IMR-90 (cell line): Measurements from ENCODE around the gene SRPK2. TPM values are rescaled to one million over a fixed set of nuclear protein-coding genes. Genes with fewer than 3 reads are reported as not detected.

Experiments used
- ATAC-seq: fragments of 200-7000 bp; cut with Tn5 transposase; 2 replicates; pipeline ENCODE4 v1.9.1; 2020; ENCODE audit warnings: low read depth, mild to moderate bottlenecking, moderate library complexity
- BruUV-seq: library from RNA; stranded (reverse); fragments of 400-500 nt; replicated peaks from 2 replicates; lab custom pipeline; 2021; lab: Mats Ljungman, UMichigan
- CTCF ChIA-PET: fragments of 300-600 bp; formaldehyde crosslinking; extraction: SDS; loops from one replicate; lab custom pipeline; 2021; ENCODE audit warnings: antibody characterized with exemption; lab: Yijun Ruan, JAX
- POLR2A ChIA-PET: fragments of 300-600 bp; sonication (Branson Sonifier 250); formaldehyde crosslinking; loops from one replicate; lab custom pipeline; 2022; ENCODE audit warnings: antibody characterized with exemption; ENCODE audit not compliant: unreplicated experiment; lab: Charles Lee
- DNase-seq: peaks from one replicate; pipeline ENCODE4 v3.0.0; 2013
- H2AFZ ChIP-seq: replicated peaks from 2 replicates; pipeline ENCODE3; 2013; ENCODE audit warnings: low read length, mild to moderate bottlenecking; ENCODE audit not compliant: poor library complexity
- H2AK5ac ChIP-seq: 2 replicates; pipeline ENCODE4 v1.6.1; 2013; ENCODE audit warnings: low read depth, low read length, inconsistent platforms
- H2AK9ac ChIP-seq: replicated peaks from 2 replicates; pipeline ENCODE3; 2013; ENCODE audit warnings: mild to moderate bottlenecking, low read depth, low read length, moderate library complexity; ENCODE audit not compliant: poor library complexity
- H2BK120ac ChIP-seq: 2 replicates; pipeline ENCODE4 v1.6.1; 2013; ENCODE audit warnings: low read depth, low read length, inconsistent platforms
- H2BK15ac ChIP-seq: 3 replicates; pipeline ENCODE4 v1.6.1; 2013; ENCODE audit warnings: low read depth, low read length, inconsistent platforms
- H2BK20ac ChIP-seq: 2 replicates; pipeline ENCODE4 v1.6.1; 2013; ENCODE audit warnings: low read depth, mild to moderate bottlenecking, inconsistent platforms, low read length, moderate library complexity
- H2BK5ac ChIP-seq: 2 replicates; pipeline ENCODE4 v1.6.1; 2013; ENCODE audit warnings: mild to moderate bottlenecking, low read depth, low read length, inconsistent platforms; ENCODE audit not compliant: poor library complexity, severe bottlenecking
- H3K14ac ChIP-seq: replicated peaks from 2 replicates; pipeline ENCODE4 v1.6.1; 2013; ENCODE audit warnings: low read depth, low read length, inconsistent platforms
- H3K18ac ChIP-seq: 2 replicates; pipeline ENCODE4 v1.6.1; 2013; ENCODE audit warnings: low read depth, low read length, control low read depth
- H3K23ac ChIP-seq: 2 replicates; pipeline ENCODE4 v1.6.1; 2013; ENCODE audit warnings: low read depth, low read length, inconsistent platforms
- H3K27ac ChIP-seq: 2 replicates; pipeline ENCODE4 v1.5.1; 2013; ENCODE audit warnings: mild to moderate bottlenecking, control low read depth, low read length; ENCODE audit not compliant: insufficient read depth
- H3K27me3 ChIP-seq: 2 replicates; pipeline ENCODE4 v1.6.1; 2013; ENCODE audit warnings: low read length; ENCODE audit not compliant: control insufficient read depth, insufficient read depth
- H3K36me3 ChIP-seq: 2 replicates; pipeline ENCODE4 v1.6.1; 2013; ENCODE audit warnings: low read length, mixed read lengths; ENCODE audit not compliant: control insufficient read depth, insufficient read depth
- H3K4ac ChIP-seq: 2 replicates; pipeline ENCODE4 v1.6.1; 2013; ENCODE audit warnings: low read depth, low read length, inconsistent platforms
- H3K4me1 ChIP-seq: 2 replicates; pipeline ENCODE4 v1.6.1; 2013; ENCODE audit warnings: low read length, mixed read lengths; ENCODE audit not compliant: control insufficient read depth, insufficient read depth
- H3K4me2 ChIP-seq: 2 replicates; pipeline ENCODE4 v1.6.1; 2013; ENCODE audit warnings: low read depth, mild to moderate bottlenecking, control low read depth, low read length, moderate library complexity
- H3K4me3 ChIP-seq: 2 replicates; pipeline ENCODE4 v1.5.1; 2013; ENCODE audit warnings: low read depth, mild to moderate bottlenecking, control low read depth, low read length, moderate library complexity; ENCODE audit not compliant: insufficient read depth
- H3K56ac ChIP-seq: 2 replicates; pipeline ENCODE4 v1.6.1; 2013; ENCODE audit warnings: low read length, inconsistent platforms; ENCODE audit not compliant: insufficient read depth; ENCODE audit errors: extremely low read depth
- H3K79me1 ChIP-seq, 2 experiments: 2 replicates each; pipeline ENCODE4 v1.6.1; 2013; ENCODE audit warnings: low read length in 2 of 2, inconsistent platforms in 1 of 2, low read depth in 1 of 2
- H3K9ac ChIP-seq: 2 replicates; pipeline ENCODE4 v1.6.1; 2013; ENCODE audit warnings: low read depth, low read length, control low read depth
- H3K9me1 ChIP-seq: 2 replicates; pipeline ENCODE4 v1.6.1; 2013; ENCODE audit warnings: low read length, inconsistent platforms; ENCODE audit not compliant: insufficient read depth
- H3K9me3 ChIP-seq: 2 replicates; pipeline ENCODE4 v1.6.1; 2013; ENCODE audit warnings: low read length; ENCODE audit not compliant: control insufficient read depth, insufficient read depth
- H4K20me1 ChIP-seq: 2 replicates; pipeline ENCODE4 v1.6.1; 2013; ENCODE audit warnings: low read length, inconsistent platforms; ENCODE audit not compliant: insufficient read depth
- H4K5ac ChIP-seq: 2 replicates; pipeline ENCODE4 v1.6.1; 2013; ENCODE audit warnings: mild to moderate bottlenecking, low read depth, low read length, control low read depth
- H4K8ac ChIP-seq, 2 experiments: 2 replicates each; pipeline ENCODE4 v1.6.1; 2013; ENCODE audit warnings: low read depth in 2 of 2, low read length in 2 of 2, control low read depth in 1 of 2, inconsistent platforms in 1 of 2
- H4K91ac ChIP-seq: 2 replicates; pipeline ENCODE4 v1.6.1; 2013; ENCODE audit warnings: low read depth, low read length, inconsistent platforms; ENCODE audit not compliant: insufficient read depth
- BHLHE40 ChIP-seq: fragments of 150-350 bp; IDR thresholded peaks from 2 replicates; pipeline ENCODE4 v1.6.1; 2016; ENCODE audit warnings: mild to moderate bottlenecking, low read depth, low read length
- CEBPB ChIP-seq: IDR thresholded peaks from 2 replicates; pipeline ENCODE4 v1.6.1; 2012; ENCODE audit warnings: low read depth, low read length, improper control_type of control experiment
- MAFK ChIP-seq: IDR thresholded peaks from 2 replicates; pipeline ENCODE4 v1.6.1; 2012; ENCODE audit warnings: low read depth, low read length, improper control_type of control experiment
- MXI1 ChIP-seq: IDR thresholded peaks from 2 replicates; pipeline ENCODE4 v1.6.1; 2012; ENCODE audit warnings: low read depth, mild to moderate bottlenecking, low read length, moderate library complexity, borderline replicate concordance
- NFE2L2 ChIP-seq: fragments of 150-350 bp; IDR thresholded peaks from 2 replicates; pipeline ENCODE4 v1.6.1; 2016; ENCODE audit warnings: low read depth, mild to moderate bottlenecking, low read length
- POLR2A ChIP-seq: IDR thresholded peaks from 2 replicates; pipeline ENCODE4 v1.6.1; 2012; ENCODE audit warnings: mild to moderate bottlenecking, low read depth, low read length
- RAD21 ChIP-seq: IDR thresholded peaks from 2 replicates; pipeline ENCODE4 v1.6.1; 2012; ENCODE audit warnings: low read length, improper control_type of control experiment
- RCOR1 ChIP-seq: IDR thresholded peaks from 2 replicates; pipeline ENCODE4 v1.6.1; 2012; ENCODE audit warnings: mild to moderate bottlenecking, low read length, improper control_type of control experiment; ENCODE audit not compliant: insufficient replicate concordance
- RFX5 ChIP-seq: IDR thresholded peaks from 2 replicates; pipeline ENCODE4 v1.8.0; 2012; ENCODE audit warnings: low read depth, mild to moderate bottlenecking, low read length, moderate library complexity
- WGBS, 2 experiments: methylation state at CpG; one replicate each; pipeline versions ENCODE4 v1.1.5 to v1.1.7; 2013; ENCODE audit warnings: missing lambda C conversion rate in 2 of 2; ENCODE audit not compliant: insufficient read length in 1 of 2; ENCODE audit errors: extremely low coverage in 2 of 2; 5-methylcytosine and 5-hydroxymethylcytosine counted together
- dilution Hi-C: fragments of 300-500 bp; cut with HindIII; formaldehyde crosslinking; loops from one replicate; pipeline ENCODE4 v1.14.3; 2018; ENCODE audit warnings: low sequenced_read_pairs; ENCODE audit not compliant: unreplicated experiment
- in situ Hi-C: fragments of 300-500 bp; cut with MboI; formaldehyde crosslinking; loops from 3 replicates; pipeline ENCODE4 v1.14.3; 2019; ENCODE audit warnings: low sequenced_read_pairs, inconsistent platforms, mixed read lengths
- intact Hi-C: fragments of 100-400 bp; cut with micrococcal nuclease; formaldehyde crosslinking; loops from 2 replicates; pipeline ENCODE4 v1.10.0; 2022
- polyA plus RNA-seq, 3 experiments: library from polyadenylated mRNA; depleted of rRNA; stranded (reverse); fragments of >200 nt; gene quantifications; 2 replicates each; pipeline ENCODE4 v1.2.3, GENCODE V29; 2012; ENCODE audit warnings: low replicate concordance in 1 of 3
- total RNA-seq: library from RNA; depleted of rRNA; stranded (reverse); fragments of >200 nt; gene quantifications from 2 replicates; pipeline ENCODE4 v1.2.3, GENCODE V29; 2012
- TF ChIP-seq, protein P1 (sequence below): conservative IDR thresholded peaks from 2 replicates; pipeline ENCODE4 v1.5.1; 2012; ENCODE audit warnings: mild to moderate bottlenecking, low read depth, low read length, improper control_type of control experiment

The SRPK2 gene
- total and polyA plus RNA-seq, 2 of the 4 experiments (the other 2 are of a cell fraction): 13.2 to 33.0 TPM

DNA sequence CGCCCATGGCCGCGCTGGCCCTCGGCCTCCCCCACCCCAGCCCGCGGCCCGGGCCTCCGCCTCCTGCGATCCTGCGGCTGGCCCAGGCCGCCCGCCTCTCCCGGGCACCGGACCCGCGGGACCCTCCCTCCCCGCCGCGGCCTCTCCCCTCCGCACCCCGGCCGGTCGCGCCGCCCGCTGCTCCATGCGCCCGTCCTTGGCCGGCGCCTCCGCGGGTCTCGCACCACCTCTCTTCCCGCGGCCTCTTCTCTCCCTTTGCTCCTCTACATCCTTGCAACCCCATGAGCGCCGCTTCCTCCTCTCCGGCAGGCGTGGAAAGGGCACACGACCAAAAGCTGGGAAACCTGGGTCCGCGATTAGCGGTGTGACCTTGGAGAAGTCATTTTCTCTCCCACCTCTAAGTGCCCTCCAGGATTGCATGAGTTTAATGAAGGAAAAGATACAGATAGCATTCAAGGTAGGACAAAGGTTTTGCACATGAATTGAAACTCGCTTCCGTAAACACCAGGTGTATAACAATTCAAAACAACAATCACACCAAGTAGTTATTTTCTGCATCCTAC, 448 bp upstream of the SRPK2 start:
- Histone ChIP-seq H2AFZ (peak overlapping the region; percentile 89), H3K9me3 (no peaks in the 10 kb centered on the region), H3K56ac (no peak overlapping the region), H4K91ac (no peak overlapping the region), H2BK120ac (no peak overlapping the region), H3K4ac (peak overlapping the region; percentile 19; the same call in 1 of the 2 replicates), H3K27me3 (no peaks in the 10 kb centered on the region), H2AK5ac (no peak overlapping the region), H3K18ac (no peak overlapping the region), H3K36me3 (no peaks in the 10 kb centered on the region), H2BK15ac (no peak overlapping the region), H3K14ac (0 out of 2 replicates have a peak overlapping the region, but pooled peaks have one; percentile 70), H4K8ac (peak overlapping the region in 1 of 2 experiments; percentile 69; a peak in 1 of 4 replicates), H3K4me3 (peak overlapping the region; percentile 92), H3K79me1 (peaks cover 11 to 23% of the 10 kb centered on the region in 2 experiments; a peak in 3 of 4 replicates), H2AK9ac (peak overlapping the region; percentile 80), H3K9ac (0 out of 2 replicates have a peak overlapping the region, but pooled peaks have one; percentile 34), H3K27ac (no peak overlapping the region; the same call in 1 of the 2 replicates), H2BK20ac (no peak overlapping the region), H4K5ac (peak overlapping the region; percentile 23), H3K23ac (peak overlapping the region; percentile 60; the same call in 1 of the 2 replicates), H4K20me1 (peaks cover 26% of the 10 kb centered on the region), H3K4me1 (no peaks in the 10 kb centered on the region), H3K9me1 (no peaks in the 10 kb centered on the region), H2BK5ac (no peak overlapping the region), H3K4me2 (peak overlapping the region; percentile 49)
- WGBS, 2 experiments: no CpG with 5 or more reads among the region's 45 CpGs
- DNase-seq: peak; percentile 40
- POLR2A ChIA-PET: no interaction called here
- dilution Hi-C loops (no loop called here), intact Hi-C loops (loop anchor here (2.0 to 5.0 kb wide), 2 partner anchors 133 to 654 kb away; partner anchors contain the start of gene PUS7), in situ Hi-C loops (no loop called here)
- BruUV-seq: no TSS peak
- no peak for TF ChIP-seq NFE2L2
- no peak for TF ChIP-seq MAFK
- no peak for TF ChIP-seq RCOR1
- peak; percentile 39; the same call in 1 of the 2 replicates for TF ChIP-seq MXI1
- TF ChIP-seq CEBPB: no peak
- no peak for TF ChIP-seq BHLHE40
- no peak for TF ChIP-seq RAD21
- TF ChIP-seq POLR2A: no peak
- TF ChIP-seq RFX5: no peak
- TF ChIP-seq, protein P1, sequence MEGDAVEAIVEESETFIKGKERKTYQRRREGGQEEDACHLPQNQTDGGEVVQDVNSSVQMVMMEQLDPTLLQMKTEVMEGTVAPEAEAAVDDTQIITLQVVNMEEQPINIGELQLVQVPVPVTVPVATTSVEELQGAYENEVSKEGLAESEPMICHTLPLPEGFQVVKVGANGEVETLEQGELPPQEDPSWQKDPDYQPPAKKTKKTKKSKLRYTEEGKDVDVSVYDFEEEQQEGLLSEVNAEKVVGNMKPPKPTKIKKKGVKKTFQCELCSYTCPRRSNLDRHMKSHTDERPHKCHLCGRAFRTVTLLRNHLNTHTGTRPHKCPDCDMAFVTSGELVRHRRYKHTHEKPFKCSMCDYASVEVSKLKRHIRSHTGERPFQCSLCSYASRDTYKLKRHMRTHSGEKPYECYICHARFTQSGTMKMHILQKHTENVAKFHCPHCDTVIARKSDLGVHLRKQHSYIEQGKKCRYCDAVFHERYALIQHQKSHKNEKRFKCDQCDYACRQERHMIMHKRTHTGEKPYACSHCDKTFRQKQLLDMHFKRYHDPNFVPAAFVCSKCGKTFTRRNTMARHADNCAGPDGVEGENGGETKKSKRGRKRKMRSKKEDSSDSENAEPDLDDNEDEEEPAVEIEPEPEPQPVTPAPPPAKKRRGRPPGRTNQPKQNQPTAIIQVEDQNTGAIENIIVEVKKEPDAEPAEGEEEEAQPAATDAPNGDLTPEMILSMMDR: 0 out of 2 replicates have a peak, but pooled peaks have one; percentile 8
- CTCF ChIA-PET: no interaction called here
- peak; percentile 68 for ATAC-seq
